ENCODE data around the gene SMPD3. TPM values are rescaled to one million over a fixed set of nuclear protein-coding genes. Genes with fewer than 3 reads are reported as not detected.

The SMPD3 gene
- total and polyA plus RNA-seq, 9 of the 15 experiments (the other 6 are each of a cell fraction or from before 2014, with no cell fraction given): 0.03 to 1.2 (median 0.18) TPM

DNA sequence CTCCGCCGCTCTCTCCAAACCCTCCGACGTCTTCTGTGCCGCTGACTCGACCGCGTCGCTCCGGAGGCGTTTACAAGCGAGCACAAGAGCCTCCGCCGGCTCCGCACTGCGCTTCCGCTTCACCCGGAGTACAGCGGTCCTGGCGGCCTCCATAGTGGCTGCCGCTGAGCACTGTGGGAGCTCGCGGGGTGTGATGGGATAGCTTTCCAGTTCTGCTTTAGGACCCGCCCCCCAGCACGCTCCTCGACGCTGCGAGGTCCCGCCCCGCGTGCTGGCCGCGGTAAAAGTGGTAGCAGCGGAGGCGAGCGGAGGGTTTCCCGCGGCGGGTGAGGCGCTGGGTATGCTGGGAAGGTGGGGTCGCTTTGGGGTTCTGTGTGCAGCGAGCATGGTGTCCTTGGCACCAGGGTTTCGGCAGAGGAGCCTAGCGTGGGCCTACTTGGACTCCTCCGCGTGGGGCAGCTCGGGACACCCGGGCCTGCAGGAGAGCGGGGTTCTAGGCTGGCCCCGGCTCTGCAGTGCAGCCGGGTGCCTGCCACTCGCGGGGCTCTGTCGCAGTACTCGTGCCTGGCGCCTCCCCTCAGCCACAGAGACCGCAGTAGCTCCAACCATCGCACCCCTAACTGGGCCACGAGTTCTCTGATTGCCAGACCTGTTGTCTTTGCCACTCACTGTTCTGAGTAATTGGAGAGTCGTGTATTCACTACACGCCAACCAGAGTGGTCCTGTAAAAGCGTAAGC is 137.4 kb downstream of the SMPD3 start, which contains the start of the genes PRMT7 and SLC7A6OS (continued):
- TF ChIP-seq MBD1 (CRISPR knock-in tag; IDR thresholded peaks at IDR 0.05): no peak
- no peak for TF ChIP-seq CREB5 (CRISPR knock-in tag; IDR thresholded peaks at IDR 0.05)
- no peak for TF ChIP-seq U2AF2 (optimal IDR thresholded peaks at IDR 0.05; ENCODE audit: low read depth, low read length)
- TF ChIP-seq, protein P1, sequence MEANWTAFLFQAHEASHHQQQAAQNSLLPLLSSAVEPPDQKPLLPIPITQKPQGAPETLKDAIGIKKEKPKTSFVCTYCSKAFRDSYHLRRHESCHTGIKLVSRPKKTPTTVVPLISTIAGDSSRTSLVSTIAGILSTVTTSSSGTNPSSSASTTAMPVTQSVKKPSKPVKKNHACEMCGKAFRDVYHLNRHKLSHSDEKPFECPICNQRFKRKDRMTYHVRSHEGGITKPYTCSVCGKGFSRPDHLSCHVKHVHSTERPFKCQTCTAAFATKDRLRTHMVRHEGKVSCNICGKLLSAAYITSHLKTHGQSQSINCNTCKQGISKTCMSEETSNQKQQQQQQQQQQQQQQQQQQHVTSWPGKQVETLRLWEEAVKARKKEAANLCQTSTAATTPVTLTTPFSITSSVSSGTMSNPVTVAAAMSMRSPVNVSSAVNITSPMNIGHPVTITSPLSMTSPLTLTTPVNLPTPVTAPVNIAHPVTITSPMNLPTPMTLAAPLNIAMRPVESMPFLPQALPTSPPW (CRISPR knock-in tag; IDR thresholded peaks at IDR 0.05): peak; percentile 54
- TF ChIP-seq CCAR2 (IDR thresholded peaks at IDR 0.05; ENCODE audit: low read depth, low read length): no peak
- no peak for TF ChIP-seq TFAM (CRISPR knock-in tag; conservative IDR thresholded peaks at IDR 0.05)
- TF ChIP-seq KLF6 (CRISPR knock-in tag; IDR thresholded peaks at IDR 0.05; ENCODE audit: borderline replicate concordance): no peak
- no peak for TF ChIP-seq NCOA4 (IDR thresholded peaks at IDR 0.05; ENCODE audit: partially characterized antibody)
- 0 out of 2 replicates have a peak, but pooled peaks have one; percentile 12 for TF ChIP-seq E2F3 (CRISPR knock-in tag; IDR thresholded peaks at IDR 0.05)
- no peak for TF ChIP-seq ATF3 (IDR thresholded peaks at IDR 0.05)
- TF ChIP-seq ATF3 (CRISPR knock-in tag; conservative IDR thresholded peaks at IDR 0.05): no peak
- TF ChIP-seq, protein P2, sequence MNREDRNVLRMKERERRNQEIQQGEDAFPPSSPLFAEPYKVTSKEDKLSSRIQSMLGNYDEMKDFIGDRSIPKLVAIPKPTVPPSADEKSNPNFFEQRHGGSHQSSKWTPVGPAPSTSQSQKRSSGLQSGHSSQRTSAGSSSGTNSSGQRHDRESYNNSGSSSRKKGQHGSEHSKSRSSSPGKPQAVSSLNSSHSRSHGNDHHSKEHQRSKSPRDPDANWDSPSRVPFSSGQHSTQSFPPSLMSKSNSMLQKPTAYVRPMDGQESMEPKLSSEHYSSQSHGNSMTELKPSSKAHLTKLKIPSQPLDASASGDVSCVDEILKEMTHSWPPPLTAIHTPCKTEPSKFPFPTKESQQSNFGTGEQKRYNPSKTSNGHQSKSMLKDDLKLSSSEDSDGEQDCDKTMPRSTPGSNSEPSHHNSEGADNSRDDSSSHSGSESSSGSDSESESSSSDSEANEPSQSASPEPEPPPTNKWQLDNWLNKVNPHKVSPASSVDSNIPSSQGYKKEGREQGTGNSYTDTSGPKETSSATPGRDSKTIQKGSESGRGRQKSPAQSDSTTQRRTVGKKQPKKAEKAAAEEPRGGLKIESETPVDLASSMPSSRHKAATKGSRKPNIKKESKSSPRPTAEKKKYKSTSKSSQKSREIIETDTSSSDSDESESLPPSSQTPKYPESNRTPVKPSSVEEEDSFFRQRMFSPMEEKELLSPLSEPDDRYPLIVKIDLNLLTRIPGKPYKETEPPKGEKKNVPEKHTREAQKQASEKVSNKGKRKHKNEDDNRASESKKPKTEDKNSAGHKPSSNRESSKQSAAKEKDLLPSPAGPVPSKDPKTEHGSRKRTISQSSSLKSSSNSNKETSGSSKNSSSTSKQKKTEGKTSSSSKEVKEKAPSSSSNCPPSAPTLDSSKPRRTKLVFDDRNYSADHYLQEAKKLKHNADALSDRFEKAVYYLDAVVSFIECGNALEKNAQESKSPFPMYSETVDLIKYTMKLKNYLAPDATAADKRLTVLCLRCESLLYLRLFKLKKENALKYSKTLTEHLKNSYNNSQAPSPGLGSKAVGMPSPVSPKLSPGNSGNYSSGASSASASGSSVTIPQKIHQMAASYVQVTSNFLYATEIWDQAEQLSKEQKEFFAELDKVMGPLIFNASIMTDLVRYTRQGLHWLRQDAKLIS (CRISPR knock-in tag; IDR thresholded peaks at IDR 0.05): no peak; the same call in 1 of the 2 replicates
